IPS-20b (cell line): ENCODE data around the gene GNAS.

Experiments
- H3K27ac ChIP-seq: one replicate; pipeline ENCODE4 v1.5.1; 2013; ENCODE audit warnings: low read length
- H3K27me3 ChIP-seq: 2 replicates; pipeline ENCODE4 v1.6.1; 2013; ENCODE audit warnings: mild to moderate bottlenecking, low read length, inconsistent platforms; ENCODE audit not compliant: insufficient read depth
- H3K36me3 ChIP-seq: 2 replicates; pipeline ENCODE4 v1.6.1; 2013; ENCODE audit warnings: low read depth, mild to moderate bottlenecking, inconsistent platforms, low read length, moderate library complexity; ENCODE audit not compliant: insufficient read depth
- H3K4me1 ChIP-seq: 2 replicates; pipeline ENCODE4 v1.6.1; 2013; ENCODE audit warnings: mild to moderate bottlenecking, control low read depth, inconsistent platforms, low read length, moderate library complexity; ENCODE audit not compliant: insufficient read depth
- H3K4me3 ChIP-seq: 2 replicates; pipeline ENCODE4 v1.5.1; 2013; ENCODE audit warnings: mild to moderate bottlenecking, low read length, inconsistent platforms
- H3K9ac ChIP-seq: 2 replicates; pipeline ENCODE4 v1.6.1; 2013; ENCODE audit warnings: low read depth, mild to moderate bottlenecking, inconsistent platforms, low read length, moderate library complexity
- H3K9me3 ChIP-seq: 2 replicates; pipeline ENCODE4 v1.6.1; 2013; ENCODE audit warnings: mild to moderate bottlenecking, low read depth, low read length, inconsistent platforms; ENCODE audit not compliant: insufficient read depth

The GNAS gene

GRCh38 chr20:58906111-58906510, 53.6 kb downstream of the GNAS start:
- Histone ChIP-seq H3K4me1 (peaks cover under 1% of the 10 kb centered on the region; the same call in 1 of the 2 replicates), H3K4me3 (no peak overlapping the region), H3K27me3 (no peaks in the 10 kb centered on the region), H3K9me3 (no peaks in the 10 kb centered on the region), H3K9ac (no peak overlapping the region), H3K36me3 (peaks cover 95% of the 10 kb centered on the region), H3K27ac (no peak overlapping the region)

- Histone ChIP-seq H3K4me1 (no peaks in the 10 kb centered on the region), H3K36me3 (peaks cover 96% of the 10 kb centered on the region), H3K27ac (no peak overlapping the region), H3K4me3 (no peak overlapping the region), H3K9ac (no peak overlapping the region), H3K27me3 (no peaks in the 10 kb centered on the region), H3K9me3 (no peaks in the 10 kb centered on the region)
These were observed 54.4 kb downstream of the GNAS start for GRCh38 chr20:58906894-58907293.

- no peaks in the 10 kb centered on the region for H3K4me1 ChIP-seq
These were observed 55.0 kb downstream of the GNAS start for GRCh38 chr20:58907320-58908137.

GRCh38 chr20:58908221-58908620, 55.7 kb downstream of the GNAS start:
- Histone ChIP-seq H3K27me3 (no peaks in the 10 kb centered on the region), H3K4me3 (no peak overlapping the region), H3K9me3 (no peaks in the 10 kb centered on the region), H3K36me3 (peaks cover 86% of the 10 kb centered on the region), H3K27ac (no peak overlapping the region), H3K9ac (no peak overlapping the region), H3K4me1 (no peaks in the 10 kb centered on the region)

More at GRCh38 chr20:58907320-58908137, 55.0 kb downstream of the GNAS start:
- H3K9ac ChIP-seq, result no peak overlapping the region
- H3K27ac ChIP-seq, result no peak overlapping the region
- no peaks in the 10 kb centered on the region for H3K27me3 ChIP-seq
- H3K4me3 ChIP-seq, result no peak overlapping the region
- H3K9me3 ChIP-seq, result no peaks in the 10 kb centered on the region
- peaks cover 89% of the 10 kb centered on the region for H3K36me3 ChIP-seq

DNA sequence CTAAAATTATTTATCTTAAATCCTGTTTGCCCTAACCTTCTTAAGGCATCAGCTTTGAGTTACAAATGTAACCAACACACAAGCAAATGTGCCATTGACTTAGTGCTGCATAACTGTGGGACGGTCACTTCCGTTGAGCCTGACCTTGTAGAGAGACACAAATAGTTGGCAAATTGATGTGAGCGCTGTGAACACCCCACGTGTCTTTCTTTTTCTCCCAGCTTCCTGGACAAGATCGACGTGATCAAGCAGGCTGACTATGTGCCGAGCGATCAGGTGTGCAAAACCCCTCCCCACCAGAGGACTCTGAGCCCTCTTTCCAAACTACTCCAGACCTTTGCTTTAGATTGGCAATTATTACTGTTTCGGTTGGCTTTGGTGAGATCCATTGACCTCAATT, 56.4 kb downstream of the GNAS start:
- H3K27ac ChIP-seq, result no peak overlapping the region
- H3K4me1 ChIP-seq, result no peaks in the 10 kb centered on the region
- H3K4me3 ChIP-seq, result no peak overlapping the region
- no peak overlapping the region for H3K9ac ChIP-seq
- H3K27me3 ChIP-seq, result no peaks in the 10 kb centered on the region
- no peaks in the 10 kb centered on the region for H3K9me3 ChIP-seq
- peaks cover 78% of the 10 kb centered on the region for H3K36me3 ChIP-seq

DNA sequence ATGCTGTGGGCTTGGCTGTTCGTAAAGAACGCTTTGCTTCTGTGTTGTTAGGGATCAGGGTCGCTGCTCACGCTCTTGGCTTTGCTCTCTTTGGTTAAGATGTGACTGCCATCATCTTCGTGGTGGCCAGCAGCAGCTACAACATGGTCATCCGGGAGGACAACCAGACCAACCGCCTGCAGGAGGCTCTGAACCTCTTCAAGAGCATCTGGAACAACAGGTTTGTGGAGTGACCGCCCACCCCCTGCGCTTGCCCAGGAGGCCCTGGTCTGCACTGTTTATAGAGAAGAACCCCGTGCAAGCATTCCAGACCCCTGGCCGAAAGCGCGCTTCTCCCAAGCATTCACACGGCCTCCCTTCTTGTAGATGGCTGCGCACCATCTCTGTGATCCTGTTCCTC, 57.1 kb downstream of the GNAS start:
- Histone ChIP-seq H3K36me3 (peaks cover 72% of the 10 kb centered on the region), H3K4me1 (no peaks in the 10 kb centered on the region)

GRCh38 chr20:58910473-58910872, 58.0 kb downstream of the GNAS start:
- H3K27ac ChIP-seq, result no peak overlapping the region
- no peaks in the 10 kb centered on the region for H3K27me3 ChIP-seq
- no peaks in the 10 kb centered on the region for H3K9me3 ChIP-seq
- H3K36me3 ChIP-seq, result peaks cover 63% of the 10 kb centered on the region
- H3K9ac ChIP-seq, result no peak overlapping the region
- no peaks in the 10 kb centered on the region for H3K4me1 ChIP-seq
- no peak overlapping the region for H3K4me3 ChIP-seq

More for the DNA sequence above, 57.1 kb downstream of the GNAS start:
- Histone ChIP-seq H3K27ac (no peak overlapping the region), H3K9ac (no peak overlapping the region), H3K27me3 (no peaks in the 10 kb centered on the region), H3K4me3 (no peak overlapping the region), H3K9me3 (no peaks in the 10 kb centered on the region)

GRCh38 chr20:58911309-58911708, 58.8 kb downstream of the GNAS start:
- H3K27me3 ChIP-seq, result no peaks in the 10 kb centered on the region
- H3K36me3 ChIP-seq, result peaks cover 55% of the 10 kb centered on the region
- H3K9ac ChIP-seq, result no peak overlapping the region
- H3K4me1 ChIP-seq, result no peaks in the 10 kb centered on the region
- H3K4me3 ChIP-seq, result no peak overlapping the region
- no peak overlapping the region for H3K27ac ChIP-seq
- no peaks in the 10 kb centered on the region for H3K9me3 ChIP-seq

GRCh38 chr20:58911970-58912369, 59.5 kb downstream of the GNAS start:
- no peaks in the 10 kb centered on the region for H3K9me3 ChIP-seq
- H3K9ac ChIP-seq, result no peak overlapping the region
- H3K27me3 ChIP-seq, result no peaks in the 10 kb centered on the region
- no peak overlapping the region for H3K27ac ChIP-seq
- peaks cover 48% of the 10 kb centered on the region for H3K36me3 ChIP-seq
- no peaks in the 10 kb centered on the region for H3K4me1 ChIP-seq
- H3K4me3 ChIP-seq, result no peak overlapping the region

- no peaks in the 10 kb centered on the region for H3K27me3 ChIP-seq
- H3K4me1 ChIP-seq, result no peaks in the 10 kb centered on the region
- H3K9ac ChIP-seq, result no peak overlapping the region
- no peak overlapping the region for H3K4me3 ChIP-seq
- H3K27ac ChIP-seq, result no peak overlapping the region
- H3K36me3 ChIP-seq, result peaks cover 37% of the 10 kb centered on the region
- H3K9me3 ChIP-seq, result no peaks in the 10 kb centered on the region
These were observed 60.6 kb downstream of the GNAS start for GRCh38 chr20:58913079-58913478.

DNA sequence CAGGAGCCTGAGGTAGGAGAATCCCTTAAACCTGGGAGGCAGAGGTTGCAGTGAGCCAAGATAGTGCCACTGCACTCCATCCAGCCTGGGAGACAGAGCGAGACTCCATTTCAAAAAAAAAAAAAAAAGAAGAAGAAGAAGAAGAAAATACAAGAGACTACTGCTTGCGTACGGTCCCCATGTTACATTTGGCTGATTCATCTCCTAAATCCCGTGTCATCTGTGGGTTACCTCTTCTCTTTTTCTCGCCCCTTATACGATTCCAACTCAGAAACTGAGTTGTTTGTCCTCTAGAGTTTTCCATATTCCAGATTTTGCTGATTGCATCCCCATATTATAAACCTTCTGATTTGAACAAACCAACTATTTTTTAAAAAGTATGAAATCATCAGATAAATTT, 66.1 kb downstream of the GNAS start:
- H3K27me3 ChIP-seq, result no peaks in the 10 kb centered on the region
- H3K9me3 ChIP-seq, result no peaks in the 10 kb centered on the region
- no peaks in the 10 kb centered on the region for H3K36me3 ChIP-seq
- H3K4me1 ChIP-seq, result no peaks in the 10 kb centered on the region
- no peak overlapping the region for H3K4me3 ChIP-seq
- H3K27ac ChIP-seq, result no peak overlapping the region
- no peak overlapping the region for H3K9ac ChIP-seq

- H3K27ac ChIP-seq, result no peak overlapping the region
- H3K36me3 ChIP-seq, result no peaks in the 10 kb centered on the region
- no peaks in the 10 kb centered on the region for H3K4me1 ChIP-seq
- no peak overlapping the region for H3K4me3 ChIP-seq
- H3K27me3 ChIP-seq, result no peaks in the 10 kb centered on the region
- no peaks in the 10 kb centered on the region for H3K9me3 ChIP-seq
- H3K9ac ChIP-seq, result no peak overlapping the region
These were observed 69.0 kb downstream of the GNAS start for GRCh38 chr20:58921564-58921963.
